PC-9 (cell line): ENCODE data around the gene SF3B2.

Source experiments
- CTCF ChIP-seq: fragments of 200-600 bp; sonication (generic); conservative IDR thresholded peaks from 2 replicates; pipeline ENCODE4 v1.6.1; 2017; ENCODE audit warnings: mixed run types, antibody characterized with exemption, mild to moderate bottlenecking, moderate library complexity
- EZH2 ChIP-seq: fragments of 200-600 bp; sonication (generic); IDR thresholded peaks from 2 replicates; pipeline ENCODE4 v1.8.0; 2017; ENCODE audit warnings: antibody characterized with exemption, low read depth

DNA sequence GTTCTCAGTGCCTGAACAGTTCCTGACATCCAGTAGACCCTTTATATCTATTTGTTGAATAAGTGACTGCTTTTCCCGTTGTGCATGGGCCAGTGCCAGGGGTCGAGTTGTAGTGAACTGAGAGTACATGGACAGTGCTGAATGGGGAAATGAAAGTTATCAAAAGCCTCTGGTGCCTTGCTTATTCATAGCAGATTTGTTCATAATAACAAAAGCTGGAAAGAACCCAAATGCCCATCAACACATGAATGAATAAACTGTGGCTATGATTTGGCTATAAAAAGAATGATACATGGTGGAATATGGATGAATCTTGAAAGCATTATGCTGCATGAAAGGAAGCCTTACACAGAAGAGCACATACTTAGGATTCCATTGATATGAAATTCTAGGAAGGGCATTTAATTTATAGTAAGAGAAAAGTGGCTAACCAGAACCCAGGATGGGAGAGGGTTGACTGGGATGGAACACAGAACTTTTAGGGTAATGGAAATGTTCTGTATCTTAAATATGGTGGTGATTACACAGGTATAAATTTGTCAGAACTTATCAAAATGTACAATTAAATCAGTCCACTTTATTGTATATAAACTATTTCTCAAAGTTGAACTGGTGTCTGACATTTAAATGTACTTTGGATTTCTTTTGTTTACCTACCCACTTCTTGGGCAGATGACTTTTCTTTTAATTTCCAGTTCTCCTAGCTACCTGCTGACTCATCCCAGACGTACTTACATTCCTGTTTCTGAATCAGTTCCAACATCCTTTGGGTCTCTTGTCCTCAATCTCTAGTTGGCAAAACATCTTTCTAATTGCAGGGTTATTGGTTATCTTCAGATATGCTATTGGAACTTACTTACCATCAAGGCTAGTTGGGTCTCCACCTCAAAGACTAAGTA is 60.7 kb downstream of the SF3B2 start:
- no peak for TF ChIP-seq EZH2
- TF ChIP-seq CTCF = no peak
